Right ventricle myocardium superior (tissue), 1 donor: Measurements from ENCODE around the gene POU6F1. TPM values are rescaled to one million over a fixed set of nuclear protein-coding genes. Genes with fewer than 3 reads are reported as not detected.
"Not testable (repeated sequence)": the region's sequence is repeated elsewhere in the genome, so short reads cannot be mapped to it uniquely, and the experiment has no call there.

Source experiments
- ATAC-seq: fragments of 200-7000 bp; cut with Tn5 transposase; one replicate; pipeline ENCODE4 v1.9.1; 2020; ENCODE audit warnings: mild to moderate bottlenecking; ENCODE audit not compliant: poor library complexity
- DNase-seq: peaks from one replicate; pipeline ENCODE4 v3.0.0-alpha.2; 2020
- intact Hi-C: fragments of 100-400 bp; cut with DNase I; formaldehyde crosslinking; loops from one replicate; pipeline ENCODE4 v1.11.2; 2022
- long read RNA-seq: library from polyadenylated mRNA; unstranded; transcript quantifications from one replicate; pipeline ENCODE4 v2.0.0, GENCODE V29; 2021
- total RNA-seq: library from RNA; stranded (reverse); fragmentation: NEBNext Ultra II Directional; extraction: Animal tissue kit (Norgen Biotek cat#: 25700); gene quantifications from one replicate; pipeline ENCODE4 v1.2.1, GENCODE V29; 2021
- donor health status: DM: no; HTN: yes; CAD: no; lungs with severe emphysema.

POU6F1 gene, protein sequence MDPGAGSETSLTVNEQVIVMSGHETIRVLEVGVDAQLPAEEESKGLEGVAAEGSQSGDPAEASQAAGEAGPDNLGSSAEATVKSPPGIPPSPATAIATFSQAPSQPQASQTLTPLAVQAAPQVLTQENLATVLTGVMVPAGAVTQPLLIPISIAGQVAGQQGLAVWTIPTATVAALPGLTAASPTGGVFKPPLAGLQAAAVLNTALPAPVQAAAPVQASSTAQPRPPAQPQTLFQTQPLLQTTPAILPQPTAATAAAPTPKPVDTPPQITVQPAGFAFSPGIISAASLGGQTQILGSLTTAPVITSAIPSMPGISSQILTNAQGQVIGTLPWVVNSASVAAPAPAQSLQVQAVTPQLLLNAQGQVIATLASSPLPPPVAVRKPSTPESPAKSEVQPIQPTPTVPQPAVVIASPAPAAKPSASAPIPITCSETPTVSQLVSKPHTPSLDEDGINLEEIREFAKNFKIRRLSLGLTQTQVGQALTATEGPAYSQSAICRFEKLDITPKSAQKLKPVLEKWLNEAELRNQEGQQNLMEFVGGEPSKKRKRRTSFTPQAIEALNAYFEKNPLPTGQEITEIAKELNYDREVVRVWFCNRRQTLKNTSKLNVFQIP
- 10.0 TPM for total RNA-seq
- long read RNA-seq, partial matches to known transcripts, result 7 of 16 reads
- long read RNA-seq, other reads (novel, unspliced or antisense), result 3 of 16 reads

- ATAC-seq (peak; percentile 95), DNase-seq (peak; percentile 78)
- intact Hi-C loops, result loop anchor here (2.0 kb wide), 1 partner anchor 21 kb away; the partner anchor contains the start of gene DAZAP2
Measured at GRCh38 chr12:51217968-51218606, at the start of gene POU6F1. Gene POU6F1, minus strand, starts transcription at chr12:51218062. Its CDS starts 11,226 bp downstream, at chr12:51206836.

- DNase-seq (no peak), ATAC-seq (no peak)
- intact Hi-C loops, result loop anchor here (10.0 kb wide), 1 partner anchor 80 kb away; the partner anchor contains the start of gene CELA1
Measured at GRCh38 chr12:51265024-51265423, 47.2 kb upstream of the POU6F1 start.

GRCh38 chr12:51264297-51264696, 46.4 kb upstream of the POU6F1 start:
- DNase-seq (no peak), ATAC-seq (no peak)
- intact Hi-C loops, result loop anchor here (10.0 kb wide), 1 partner anchor 81 kb away; the partner anchor contains the start of gene CELA1

DNA sequence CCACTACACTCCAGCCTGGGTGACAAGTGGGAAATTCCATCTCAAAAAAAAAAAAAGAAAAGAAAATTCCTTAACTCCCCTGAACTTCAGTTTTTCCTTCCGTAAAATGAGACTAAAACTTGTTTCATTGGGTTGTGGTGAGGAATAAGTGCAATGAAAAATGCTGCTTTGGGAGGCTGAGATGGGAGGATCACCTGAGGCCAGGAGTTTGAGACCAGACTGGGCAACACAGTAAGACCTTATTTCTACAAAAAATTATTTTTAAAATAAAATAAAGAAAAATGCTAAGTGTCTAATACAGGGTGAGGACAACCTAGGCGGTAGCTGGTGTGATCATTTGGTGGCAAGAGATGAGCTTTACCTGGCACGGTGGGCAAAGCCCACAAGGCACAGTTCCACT, 45.5 kb upstream of the POU6F1 start:
- ATAC-seq, result no peak
- intact Hi-C loops, result loop anchor here (10.0 kb wide), 1 partner anchor 81 kb away; the partner anchor contains the start of gene CELA1
- no peak for DNase-seq

DNA sequence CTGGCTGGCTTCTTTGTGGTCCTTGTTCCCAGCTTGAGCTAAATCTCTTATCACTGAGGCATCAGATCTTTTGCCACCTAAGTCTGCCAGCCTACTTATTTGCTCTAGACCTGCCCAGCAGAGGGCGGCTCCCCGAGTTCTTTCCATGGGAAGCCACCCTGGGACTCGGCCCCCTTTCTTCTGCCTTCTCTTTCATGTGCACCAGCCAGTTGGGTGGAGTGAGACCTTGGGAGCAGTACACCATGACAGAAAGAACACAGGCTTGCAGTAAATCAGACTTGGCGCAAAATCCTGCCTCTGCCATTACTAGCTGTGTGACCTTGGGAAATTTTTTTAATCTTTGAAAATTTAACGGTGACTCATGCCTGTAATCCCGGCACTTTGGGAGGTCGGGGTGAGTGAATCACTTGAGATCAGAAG, 44.9 kb upstream of the POU6F1 start:
- no peak for ATAC-seq
- intact Hi-C loops, result loop anchor here (10.0 kb wide), 1 partner anchor 82 kb away; the partner anchor contains the start of gene CELA1
- DNase-seq, result no peak

DNA sequence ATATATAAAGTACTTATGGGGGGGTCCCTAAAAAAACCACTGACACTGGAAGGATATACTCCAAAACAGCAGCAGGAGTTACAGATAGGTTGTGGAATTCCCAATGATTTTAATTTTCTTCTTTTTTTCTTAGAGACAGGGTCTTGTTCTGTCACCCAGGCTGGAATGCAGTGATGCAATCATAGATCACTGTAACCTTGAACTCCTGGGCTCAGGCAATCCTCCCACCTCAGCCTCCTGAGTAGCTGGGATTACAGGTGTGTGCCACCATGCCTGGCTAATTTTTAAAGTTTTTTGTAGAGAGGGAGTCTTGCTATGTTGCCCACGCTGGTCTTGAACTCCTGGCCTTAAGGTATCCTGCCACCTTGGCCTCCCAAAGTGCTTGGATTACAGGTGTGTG, 41.7 kb upstream of the POU6F1 start:
- ATAC-seq, intact Hi-C loops, DNase-seq: not testable (repeated sequence)

DNA sequence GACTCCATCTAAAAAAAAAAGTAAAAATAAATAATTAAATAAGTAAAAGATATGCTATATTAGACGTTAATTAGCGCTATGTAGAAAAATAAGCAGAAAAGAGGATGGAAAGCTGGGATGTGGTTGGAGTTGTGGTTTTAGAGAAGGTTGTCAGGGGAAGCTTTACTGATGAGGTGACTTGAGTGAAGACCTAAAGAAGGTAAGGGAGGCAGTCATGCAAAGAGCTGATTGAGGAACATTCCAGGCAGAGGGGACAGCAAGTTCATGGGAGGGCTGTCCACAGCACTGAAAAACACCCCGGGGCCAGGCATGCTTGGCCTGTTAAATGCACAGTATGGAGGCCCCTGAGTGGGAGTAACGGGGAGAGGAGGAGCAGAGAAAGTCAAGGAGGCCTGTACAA, 36.7 kb upstream of the POU6F1 start:
- intact Hi-C loops, result no loop called here
- DNase-seq, result no peak
- no peak for ATAC-seq

GRCh38 chr12:51253276-51253675, 35.4 kb upstream of the POU6F1 start:
- no peak for DNase-seq
- no peak for ATAC-seq
- intact Hi-C loops, result no loop called here

GRCh38 chr12:51247523-51248206, 29.8 kb upstream of the POU6F1 start:
- no peak for DNase-seq
- ATAC-seq, result no peak
- intact Hi-C loops, result no loop called here

DNA sequence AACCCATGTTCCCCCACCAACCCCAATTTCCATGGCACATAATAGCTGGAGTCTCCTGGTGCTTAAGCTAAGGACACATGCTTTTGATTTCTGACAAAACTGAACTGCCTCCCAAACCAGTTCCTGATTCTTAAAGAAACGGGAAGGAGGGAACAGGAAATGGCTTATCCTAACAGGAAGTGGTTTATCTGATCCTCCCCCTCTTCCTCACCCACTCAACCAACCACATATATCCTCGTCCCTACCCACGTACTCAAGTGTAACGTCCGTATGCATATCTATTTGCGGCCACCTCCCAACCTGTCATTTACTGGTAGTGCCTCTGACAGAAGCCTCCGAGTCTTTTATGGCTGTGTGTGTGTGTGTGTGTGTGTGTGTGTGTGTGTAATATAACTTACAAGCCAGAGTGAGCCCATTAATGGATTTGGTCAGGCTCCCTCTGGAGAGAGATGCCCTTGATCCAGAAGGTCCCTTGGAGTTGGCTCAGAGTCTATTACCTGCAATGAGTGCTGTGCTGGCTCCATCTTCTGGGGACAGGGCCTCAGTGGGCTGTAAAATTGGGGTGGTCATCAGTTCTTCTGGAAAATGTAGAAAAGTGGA, 28.5 kb upstream of the POU6F1 start:
- intact Hi-C loops, result no loop called here
- ATAC-seq, result peak; percentile 53
- DNase-seq, result no peak

GRCh38 chr12:51245476-51246253, 27.8 kb upstream of the POU6F1 start:
- no peak for DNase-seq
- no peak for ATAC-seq
- intact Hi-C loops, result no loop called here

- intact Hi-C loops, result no loop called here
- no peak for DNase-seq
- ATAC-seq, result no peak
Measured at GRCh38 chr12:51244269-51244668, 26.4 kb upstream of the POU6F1 start.

- intact Hi-C loops, result no loop called here
- DNase-seq (no peak), ATAC-seq (no peak)
Measured at GRCh38 chr12:51242876-51243275, 25.0 kb upstream of the POU6F1 start.

GRCh38 chr12:51242120-51242519, 24.3 kb upstream of the POU6F1 start:
- intact Hi-C loops, result no loop called here
- ATAC-seq, result no peak
- peak; percentile 59 for DNase-seq

GRCh38 chr12:51240971-51241370, 23.1 kb upstream of the POU6F1 start:
- no peak for DNase-seq
- ATAC-seq, result no peak
- intact Hi-C loops, result no loop called here

- intact Hi-C loops, result loop anchor here (2.0 kb wide), 1 partner anchor 22 kb away; no protein-coding TSS in a partner anchor
- ATAC-seq, result peak; percentile 99
- DNase-seq, result peak; percentile 98
Measured at GRCh38 chr12:51238510-51239334, 20.9 kb upstream of the POU6F1 start, which contains the start of gene DAZAP2. Gene DAZAP2, plus strand, starts transcription at chr12:51238826. Its CDS starts 82 bp downstream, at chr12:51238908.
